GM18508 (cell line): ENCODE data around the gene DNAH12.
"Not testable (repeated sequence)": the region's sequence is repeated elsewhere in the genome, so short reads cannot be mapped to it uniquely, and the experiment has no call there.

Experiments used
- ATAC-seq: cut with Tn5 transposase; IDR thresholded peaks from one replicate; pipeline ENCODE4 v1.9.1; 2021; ENCODE audit warnings: moderate number of reproducible peaks; ENCODE audit not compliant: insufficient read depth, unreplicated experiment

DNAH12 gene

DNA sequence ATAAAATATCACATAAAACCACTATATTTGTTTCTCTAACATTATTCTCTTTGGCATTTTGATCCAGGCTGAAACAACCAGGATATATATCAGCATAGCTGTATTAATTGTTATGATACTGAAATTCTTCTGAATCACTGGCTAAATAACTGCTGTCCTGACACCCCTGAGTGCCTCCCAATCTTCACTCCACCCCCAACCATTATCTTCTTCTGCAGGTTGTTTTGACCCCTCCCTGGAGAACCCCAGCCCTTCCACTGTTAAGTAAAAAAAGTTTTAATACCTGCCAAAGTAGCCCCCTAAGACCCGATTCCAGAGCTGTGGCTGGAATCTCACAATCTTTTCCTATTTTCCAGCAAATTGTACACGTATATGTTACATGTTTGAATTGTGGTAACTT is 124.1 kb downstream of the DNAH12 start:
- ATAC-seq: no peak

- ATAC-seq: no peak
Observed at GRCh38 chr3:57411715-57412114, 132.4 kb downstream of the DNAH12 start.

GRCh38 chr3:57409471-57409870 is 134.7 kb downstream of the DNAH12 start:
- no peak for ATAC-seq

DNA sequence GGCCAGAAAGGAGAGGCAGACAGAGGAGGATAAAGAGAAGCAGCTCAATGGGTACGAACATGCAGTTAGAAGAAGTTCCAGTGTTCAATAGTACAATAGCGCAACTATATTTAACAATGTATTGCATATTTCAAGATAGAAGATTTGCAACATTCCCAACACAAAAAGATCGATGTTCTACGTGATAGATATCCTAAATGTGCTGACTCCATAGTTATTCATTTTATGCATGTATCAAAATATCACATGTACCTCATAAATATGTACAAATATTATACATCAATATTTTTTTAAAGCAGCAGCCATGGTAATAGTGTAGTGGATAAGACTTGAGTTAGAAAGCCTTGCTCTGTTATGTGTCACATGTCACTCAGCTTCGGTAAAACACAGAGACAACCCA is 141.5 kb downstream of the DNAH12 start:
- ATAC-seq: no peak

- peak; percentile 75 for ATAC-seq
Observed at GRCh38 chr3:57397175-57398026, 146.7 kb downstream of the DNAH12 start.

DNA sequence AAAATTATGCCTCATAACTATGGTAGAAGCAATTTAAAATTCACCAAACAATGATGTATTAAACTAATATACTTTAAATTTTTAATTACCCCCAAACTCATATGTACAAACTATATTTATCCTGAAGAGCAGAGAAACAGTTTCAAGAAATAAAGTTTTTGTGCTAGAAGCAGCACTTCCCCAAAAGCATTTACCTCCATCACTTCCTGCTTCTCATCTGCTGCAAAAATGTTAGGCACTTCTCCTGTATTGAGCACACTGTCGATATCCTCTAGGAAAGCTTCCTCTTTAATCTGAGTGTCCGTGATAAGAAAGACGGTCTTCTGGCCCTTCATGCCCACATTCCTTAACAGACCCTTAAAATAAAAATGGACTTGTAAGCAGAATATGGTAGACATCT is 150.2 kb downstream of the DNAH12 start:
- no peak for ATAC-seq

DNA sequence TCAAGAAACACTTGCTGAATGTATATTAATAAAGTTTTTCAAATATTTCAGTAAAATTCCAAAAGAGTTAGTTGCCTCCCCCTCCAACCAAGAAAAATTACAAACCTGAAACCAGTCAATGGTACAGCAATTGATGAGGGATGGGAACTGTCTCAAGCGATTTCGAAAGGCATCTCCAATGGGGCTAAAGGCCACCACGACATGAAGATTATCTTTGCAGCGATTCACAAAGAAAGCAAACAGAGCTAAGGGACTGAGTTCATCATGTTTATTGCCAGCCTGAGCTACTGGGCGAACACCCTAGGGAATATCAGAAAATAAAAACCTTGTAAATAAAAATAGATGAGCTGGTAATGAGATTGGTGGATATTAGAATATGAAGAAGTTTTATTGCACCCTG is 152.4 kb downstream of the DNAH12 start:
- ATAC-seq: no peak

- ATAC-seq: no peak
Observed at GRCh38 chr3:57389271-57389670, 154.9 kb downstream of the DNAH12 start.

DNA sequence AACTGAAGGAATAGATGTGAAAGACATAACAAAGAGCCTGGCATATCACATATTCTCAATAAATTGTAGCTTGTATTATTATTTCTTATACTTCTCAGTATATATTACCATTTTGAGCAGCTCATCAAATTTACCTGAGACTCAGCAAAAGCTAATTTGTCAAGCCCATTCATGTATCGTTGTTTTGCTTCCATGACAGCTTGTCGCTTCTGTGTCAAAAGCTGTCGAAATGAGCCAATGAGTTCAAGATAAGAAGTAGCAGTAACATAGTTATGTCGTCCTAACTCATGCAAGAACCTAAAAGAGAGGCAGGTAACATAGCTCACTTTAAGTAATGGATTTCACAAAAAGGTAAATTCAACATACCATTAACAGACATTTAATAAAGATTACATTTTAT is 157.8 kb downstream of the DNAH12 start:
- no peak for ATAC-seq

DNA sequence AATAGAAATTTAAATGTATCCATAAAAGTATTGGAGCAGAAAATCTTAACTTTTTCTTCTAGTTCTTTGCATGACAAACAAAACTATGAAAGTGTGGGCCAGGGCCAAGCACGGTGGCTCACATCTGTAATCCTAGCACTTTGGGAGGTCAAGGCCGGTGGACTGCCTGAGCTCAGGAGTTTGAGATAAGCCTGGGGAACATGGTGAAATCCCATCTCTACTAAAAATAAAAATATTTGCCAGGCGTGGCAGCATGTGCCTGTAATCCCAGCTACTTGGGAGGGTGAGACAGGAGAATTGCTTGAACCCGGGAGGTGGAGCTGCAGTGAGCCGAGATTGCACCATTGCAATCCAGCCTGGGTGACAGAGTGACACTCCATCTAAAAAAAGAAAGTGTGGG is 158.6 kb downstream of the DNAH12 start:
- ATAC-seq: no peak

GRCh38 chr3:57383838-57384237 is 160.3 kb downstream of the DNAH12 start:
- no peak for ATAC-seq

DNA sequence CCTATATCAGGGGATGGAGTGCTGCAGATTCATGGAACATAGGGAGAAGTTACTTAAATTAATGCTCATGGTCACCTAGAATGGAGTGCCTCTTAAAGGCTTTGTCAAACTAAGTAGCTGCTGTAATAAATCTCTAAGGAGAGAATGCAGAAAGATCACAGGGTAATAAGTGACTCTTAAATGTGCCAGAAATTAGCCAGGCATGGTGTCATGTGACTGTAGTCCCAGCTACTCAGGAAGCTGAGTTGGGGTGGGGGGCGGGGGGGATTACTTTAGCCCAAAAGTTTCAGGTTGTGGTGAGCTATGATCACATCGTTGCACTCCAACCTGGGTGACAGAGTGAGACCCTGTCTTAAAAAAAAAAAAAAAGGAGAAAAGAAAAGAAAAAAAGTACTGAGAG is 160.7 kb downstream of the DNAH12 start:
- ATAC-seq: no peak

GRCh38 chr3:57382933-57383332 is 161.2 kb downstream of the DNAH12 start:
- no peak for ATAC-seq

- no peak for ATAC-seq
Observed at GRCh38 chr3:57370341-57370740, 173.8 kb downstream of the DNAH12 start.

DNA sequence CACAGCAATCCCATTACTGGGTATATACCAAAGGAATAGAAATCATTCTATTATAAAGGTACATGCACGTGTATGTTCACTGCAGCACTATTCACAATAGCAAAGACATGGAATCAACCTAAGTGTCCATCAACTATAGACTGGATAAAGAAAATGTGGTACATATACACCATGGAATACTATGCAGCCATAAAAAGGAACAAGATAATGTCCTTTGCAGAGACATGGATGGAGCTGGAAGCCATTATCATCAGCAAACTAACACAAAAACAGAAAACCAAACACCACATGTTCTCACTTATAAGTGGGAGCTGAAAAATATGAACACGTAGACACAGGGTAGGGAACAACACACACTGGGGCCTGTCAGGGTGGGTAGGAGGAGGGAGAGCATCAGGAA is 179.1 kb downstream of the DNAH12 start:
- ATAC-seq: not testable (repeated sequence)

- ATAC-seq: not testable (repeated sequence)
Observed at GRCh38 chr3:57356275-57356674, 187.9 kb downstream of the DNAH12 start.

DNA sequence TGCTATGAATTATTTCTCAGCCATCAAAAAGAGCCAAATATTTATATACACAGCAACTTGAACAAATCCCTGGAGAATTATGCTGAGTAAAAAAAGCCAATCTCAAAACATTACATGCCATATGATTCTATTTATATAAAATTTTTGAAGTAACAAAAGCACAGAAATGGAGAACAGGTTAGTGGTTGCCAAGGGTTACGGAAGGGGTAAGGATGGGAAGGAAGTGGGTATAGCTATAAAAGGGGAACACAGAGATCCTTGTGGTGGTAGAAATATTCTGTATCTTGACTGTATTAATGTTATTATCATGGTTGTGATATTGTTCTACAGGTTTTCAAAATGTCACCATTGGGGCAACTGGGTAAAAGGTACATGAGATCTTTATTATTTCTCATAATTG is 189.4 kb downstream of the DNAH12 start:
- no peak for ATAC-seq

GRCh38 chr3:57350271-57350670 is 193.9 kb downstream of the DNAH12 start:
- no peak for ATAC-seq

DNA sequence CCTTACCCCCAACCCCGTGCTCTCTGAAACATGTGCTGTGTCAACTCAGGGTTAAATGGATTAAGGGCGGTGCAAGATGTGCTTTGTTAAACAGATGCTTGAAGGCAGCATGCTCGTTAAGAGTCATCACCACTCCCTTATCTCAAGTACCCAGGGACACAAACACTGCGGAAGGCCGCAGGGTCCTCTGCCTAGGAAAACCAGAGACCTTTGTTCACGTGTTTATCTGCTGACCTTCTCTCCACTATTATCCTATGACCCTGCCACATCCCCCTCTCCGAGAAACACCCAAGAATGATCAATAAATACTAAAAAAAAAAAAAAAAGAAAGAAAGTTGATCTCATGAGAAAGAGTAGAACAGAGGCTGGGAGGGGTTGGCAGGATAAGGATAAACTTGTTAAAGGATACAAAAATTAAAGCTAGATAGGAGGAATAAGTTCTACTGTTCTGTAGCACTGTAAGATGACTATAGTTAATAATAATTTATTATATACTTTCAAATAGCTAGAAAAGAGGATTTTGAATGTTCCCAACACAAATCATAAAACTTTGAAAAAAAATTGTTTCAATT is 205.0 kb downstream of the DNAH12 start:
- ATAC-seq: not testable (repeated sequence)

GRCh38 chr3:57338272-57339070 is 205.7 kb downstream of the DNAH12 start:
- ATAC-seq: not testable (repeated sequence)

- no peak for ATAC-seq
Observed at GRCh38 chr3:57335283-57335938, 208.7 kb downstream of the DNAH12 start.
